Ovary (tissue), 3 donors: ENCODE measurements around the gene ADAM33.

Experiments
- CTCF ChIP-seq, 3 donors: fragments of 450-650 bp in 2 of 3; fragments of 200-600 bp in 1 of 3; IDR thresholded peaks; one replicate each; pipeline versions ENCODE4 v1.5.1 to v1.8.0; 2016 to 2022; ENCODE audit warnings: antibody characterized with exemption in 3 of 3, mild to moderate bottlenecking in 1 of 3
- POLR2A ChIP-seq: fragments of 450-650 bp; IDR thresholded peaks from one replicate; pipeline ENCODE4 v1.6.1; 2017; ENCODE audit warnings: antibody characterized with exemption, mild to moderate bottlenecking, moderate library complexity
- donor health status: DM: no; HTN: no; CAD: no.

- TF ChIP-seq CTCF (IDR thresholded peaks at IDR 0.05) (no peak), POLR2A (no peak)
These were observed 50.3 kb downstream of the ADAM33 start for GRCh38 chr20:3631534-3631933.
